Measurements from ENCODE around the gene XAF1.
"Not testable (repeated sequence)": the region's sequence is repeated elsewhere in the genome, so short reads cannot be mapped to it uniquely, and the experiment has no call there.

XAF1 gene

GRCh38 chr17:6755731-6756184 lies at the start of gene XAF1:
Gene XAF1, plus strand, starts transcription at chr17:6756046. Its CDS starts 33 bp downstream, at chr17:6756079.
- DNase-seq, result no peak

- no peak for DNase-seq
Observed at GRCh38 chr17:6706499-6706898, 49.3 kb upstream of the XAF1 start.

GRCh38 chr17:6706996-6707395 lies 48.9 kb upstream of the XAF1 start:
- no peak for DNase-seq

- no peak for DNase-seq
Observed at GRCh38 chr17:6708357-6708961, 47.4 kb upstream of the XAF1 start.

GRCh38 chr17:6710317-6710716 lies 45.5 kb upstream of the XAF1 start:
- no peak for DNase-seq

- DNase-seq, result no peak
Observed at GRCh38 chr17:6711081-6711674, 44.7 kb upstream of the XAF1 start.

GRCh38 chr17:6711681-6712057 lies 44.2 kb upstream of the XAF1 start:
- no peak for DNase-seq

GRCh38 chr17:6712058-6712853 lies 43.6 kb upstream of the XAF1 start:
- no peak for DNase-seq

GRCh38 chr17:6712854-6713129 lies 43.1 kb upstream of the XAF1 start:
- no peak for DNase-seq

GRCh38 chr17:6713130-6713917 lies 42.5 kb upstream of the XAF1 start, which contains the start of gene SLC13A5:
Gene SLC13A5, minus strand, starts transcription at chr17:6713369. Its CDS starts 36 bp downstream, at chr17:6713333.
- DNase-seq, result no peak

GRCh38 chr17:6713918-6714271 lies 42.0 kb upstream of the XAF1 start:
- DNase-seq, result no peak

GRCh38 chr17:6714315-6714874 lies 41.5 kb upstream of the XAF1 start:
- DNase-seq, result no peak

- no peak for DNase-seq
Observed at GRCh38 chr17:6716736-6717135, 39.1 kb upstream of the XAF1 start.

- no peak for DNase-seq
Observed at GRCh38 chr17:6721744-6722143, 34.1 kb upstream of the XAF1 start.

- no peak for DNase-seq
Observed at GRCh38 chr17:6724009-6724408, 31.8 kb upstream of the XAF1 start.

- DNase-seq, result no peak
Observed at GRCh38 chr17:6729531-6729930, 26.3 kb upstream of the XAF1 start.

GRCh38 chr17:6746665-6747064 lies 9.2 kb upstream of the XAF1 start:
- not testable (repeated sequence) for DNase-seq

- DNase-seq, result no peak
Observed at GRCh38 chr17:6748617-6749016, 7.2 kb upstream of the XAF1 start.

- DNase-seq, result no peak
Observed at GRCh38 chr17:6749519-6749918, 6.3 kb upstream of the XAF1 start.

- DNase-seq, result no peak
Observed at GRCh38 chr17:6752068-6752909, 3.6 kb upstream of the XAF1 start.

GRCh38 chr17:6753006-6753445 lies 2.8 kb upstream of the XAF1 start:
- DNase-seq, result no peak

- no peak for DNase-seq
Observed at GRCh38 chr17:6753546-6753945, 2.3 kb upstream of the XAF1 start.
